Measurements from ENCODE around the gene CASP8. TPM values are rescaled to one million over a fixed set of nuclear protein-coding genes. Genes with fewer than 3 reads are reported as not detected.

The CASP8 gene
- total and polyA plus RNA-seq, 2 donors (not counting 3 experiments of a cell fraction or from before 2014, with no cell fraction given): 5.3 to 5.8 TPM

DNA sequence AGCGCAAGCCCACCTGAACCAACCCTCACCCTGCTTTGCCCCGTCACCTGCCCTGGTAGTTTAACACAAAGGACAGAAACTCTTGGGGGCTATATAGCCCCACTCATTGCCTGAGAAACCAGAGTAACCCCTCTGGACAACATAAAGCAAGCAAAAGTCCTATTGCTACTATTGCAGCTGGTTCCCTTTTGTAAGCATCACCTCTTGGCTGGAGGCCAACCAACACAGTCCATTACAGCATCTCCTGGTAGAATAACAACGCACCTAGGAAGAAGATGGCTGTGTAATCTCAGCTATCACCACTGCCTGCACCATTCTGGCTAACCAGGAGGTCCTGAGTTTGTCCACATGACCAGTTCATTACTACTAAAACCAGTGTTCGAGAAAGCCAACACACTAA, 60.4 kb downstream of the CASP8 start:
- dilution Hi-C loops (cut with MboI; ENCODE audit: extremely low pct_ligation_motif_present, low sequenced_read_pairs): no loop called here
- CTCF ChIA-PET: no interaction called here
- no peak for TF ChIP-seq JUN (IDR thresholded peaks at IDR 0.05; ENCODE audit: borderline replicate concordance, insufficient read depth, insufficient read length, low read depth)
- TF ChIP-seq, protein P1, sequence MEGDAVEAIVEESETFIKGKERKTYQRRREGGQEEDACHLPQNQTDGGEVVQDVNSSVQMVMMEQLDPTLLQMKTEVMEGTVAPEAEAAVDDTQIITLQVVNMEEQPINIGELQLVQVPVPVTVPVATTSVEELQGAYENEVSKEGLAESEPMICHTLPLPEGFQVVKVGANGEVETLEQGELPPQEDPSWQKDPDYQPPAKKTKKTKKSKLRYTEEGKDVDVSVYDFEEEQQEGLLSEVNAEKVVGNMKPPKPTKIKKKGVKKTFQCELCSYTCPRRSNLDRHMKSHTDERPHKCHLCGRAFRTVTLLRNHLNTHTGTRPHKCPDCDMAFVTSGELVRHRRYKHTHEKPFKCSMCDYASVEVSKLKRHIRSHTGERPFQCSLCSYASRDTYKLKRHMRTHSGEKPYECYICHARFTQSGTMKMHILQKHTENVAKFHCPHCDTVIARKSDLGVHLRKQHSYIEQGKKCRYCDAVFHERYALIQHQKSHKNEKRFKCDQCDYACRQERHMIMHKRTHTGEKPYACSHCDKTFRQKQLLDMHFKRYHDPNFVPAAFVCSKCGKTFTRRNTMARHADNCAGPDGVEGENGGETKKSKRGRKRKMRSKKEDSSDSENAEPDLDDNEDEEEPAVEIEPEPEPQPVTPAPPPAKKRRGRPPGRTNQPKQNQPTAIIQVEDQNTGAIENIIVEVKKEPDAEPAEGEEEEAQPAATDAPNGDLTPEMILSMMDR (IDR thresholded peaks at IDR 0.05; ENCODE audit: extremely low read depth in 1 of 2, insufficient read depth in 1 of 2, low read depth in 1 of 2, low read length in 2 of 2): no peak
- TF ChIP-seq FOS (IDR thresholded peaks at IDR 0.05; ENCODE audit: borderline replicate concordance, insufficient read depth, low read length): no peak
- no peak for TF ChIP-seq GATA2 (IDR thresholded peaks at IDR 0.05; ENCODE audit: insufficient read depth, insufficient read length, low read depth, low read length)
- no peak for TF ChIP-seq POLR2A (IDR thresholded peaks at IDR 0.05; ENCODE audit: low read depth, low read length)
- no peak for TF ChIP-seq EZH2 (IDR thresholded peaks at IDR 0.05; ENCODE audit: borderline replicate concordance, low read depth, low read length, severe bottlenecking)
- TF ChIP-seq POLR2AphosphoS5 (IDR thresholded peaks at IDR 0.05; ENCODE audit: insufficient read depth, low read depth, low read length): no peak
- TF ChIP-seq MYC (IDR thresholded peaks at IDR 0.05; ENCODE audit: low read depth, low read length): no peak
- TF ChIP-seq, protein P2, sequence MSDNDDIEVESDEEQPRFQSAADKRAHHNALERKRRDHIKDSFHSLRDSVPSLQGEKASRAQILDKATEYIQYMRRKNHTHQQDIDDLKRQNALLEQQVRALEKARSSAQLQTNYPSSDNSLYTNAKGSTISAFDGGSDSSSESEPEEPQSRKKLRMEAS (IDR thresholded peaks at IDR 0.05; ENCODE audit: insufficient read depth, insufficient read length): no peak
- Histone ChIP-seq H2AFZ (ENCODE audit: low read depth, low read length) (no peak overlapping the region), H4K20me1 (replicated peaks; ENCODE audit: control insufficient read depth, extremely low read depth, insufficient read depth, low read length) (no peaks in the 10 kb centered on the region), H3K4me1 (ENCODE audit: control insufficient read depth, extremely low read depth, insufficient read depth, low read length) (no peaks in the 10 kb centered on the region), H3K4me2 (ENCODE audit: insufficient read depth, low read length) (no peak overlapping the region), H3K36me3 (ENCODE audit: control insufficient read depth in 2 of 2, extremely low read depth in 1 of 2, insufficient read depth in 2 of 2, low read length in 2 of 2) (no peaks in the 10 kb centered on the region), H3K27me3 (ENCODE audit: control insufficient read depth in 2 of 2, insufficient read depth in 2 of 2, low read length in 2 of 2) (no peaks in the 10 kb centered on the region), H3K4me3 (replicated peaks in 1 of 3; ENCODE audit: insufficient read depth in 1 of 3, low read depth in 1 of 3, low read length in 3 of 3) (no peak overlapping the region), H3K9ac (replicated peaks; ENCODE audit: extremely low read depth, insufficient read depth, low read length) (no peak overlapping the region), H3K79me2 (ENCODE audit: control insufficient read depth, insufficient read depth, low read length) (no peaks in the 10 kb centered on the region), H3K9me1 (replicated peaks; ENCODE audit: control insufficient read depth, extremely low read depth, insufficient read depth, low read length) (no peaks in the 10 kb centered on the region), H3K9me3 (replicated peaks; ENCODE audit: control insufficient read depth, insufficient read depth, low read length) (no peaks in the 10 kb centered on the region), H3K27ac (ENCODE audit: insufficient read depth, low read depth, low read length) (no peak overlapping the region)
- no peak for DNase-seq (ENCODE audit: low read depth, low spot score)
- BruUV-seq (replicated peaks): no TSS peak
- intact Hi-C loops (cut with micrococcal nuclease): no loop called here
- POLR2A ChIA-PET: no interaction called here
- no peak for FAIRE-seq
